NB4 (cell line): ENCODE measurements around the gene SMIM45.

ENCODE experiments used
- DNase-seq: peaks from one replicate; pipeline ENCODE4 v3.0.0; 2010; ENCODE audit warnings: low read depth
- H3K4me3 ChIP-seq: one replicate; pipeline ENCODE4 v1.5.1; 2011; ENCODE audit warnings: mild to moderate bottlenecking, low read depth, low read length, moderate library complexity
- CTCF ChIP-seq: IDR thresholded peaks from one replicate; pipeline ENCODE4 v1.5.1; 2012; ENCODE audit warnings: low read depth, low read length
- MAX ChIP-seq: IDR thresholded peaks from 2 replicates; pipeline ENCODE4 v1.6.1; 2011; ENCODE audit warnings: low read depth, low read length
- MYC ChIP-seq: IDR thresholded peaks from 2 replicates; pipeline ENCODE4 v1.6.1; 2011; ENCODE audit warnings: low read depth, low read length
- POLR2A ChIP-seq: IDR thresholded peaks from 2 replicates; pipeline ENCODE4 v1.6.1; 2011; ENCODE audit warnings: mild to moderate bottlenecking; ENCODE audit not compliant: insufficient read length; ENCODE audit errors: extremely low read depth

SMIM45 gene

GRCh38 chr22:41939981-41940831 lies 11.7 kb upstream of the SMIM45 start:
- DNase-seq, result peak; percentile 64
- no peak for TF ChIP-seq CTCF
- TF ChIP-seq POLR2A, result no peak
- no peak for TF ChIP-seq MYC
- TF ChIP-seq MAX, result no peak
- H3K4me3 ChIP-seq, result no peak overlapping the region

GRCh38 chr22:41940832-41941765 lies 10.9 kb upstream of the SMIM45 start:
- H3K4me3 ChIP-seq, result no peak overlapping the region
- TF ChIP-seq MAX (peak; percentile 56; the same call in 1 of the 2 replicates), MYC (no peak), CTCF (peak; percentile 59)
- peak; percentile 81 for DNase-seq

GRCh38 chr22:41943661-41944209 lies 8.2 kb upstream of the SMIM45 start:
- TF ChIP-seq CTCF (no peak), MAX (no peak), MYC (no peak), POLR2A (no peak)
- DNase-seq, result no peak
- no peak overlapping the region for H3K4me3 ChIP-seq

- peak; percentile 98 for DNase-seq
- TF ChIP-seq POLR2A (peak; percentile 59), MYC (peak; percentile 72), CTCF (no peak), MAX (peak; percentile 96)
- peak within 1 kb of the TSS; percentile 86 for H3K4me3 ChIP-seq
Measured at GRCh38 chr22:41946629-41947423, 5.1 kb upstream of the SMIM45 start, which contains the start of gene CENPM. TSS of gene CENPM (minus strand) at chr22:41947152. CDS start at chr22:41947076, 76 bp downstream.

GRCh38 chr22:41947424-41948080 lies 4.4 kb upstream of the SMIM45 start:
- DNase-seq, result no peak
- TF ChIP-seq MAX, result no peak
- TF ChIP-seq MYC, result no peak
- TF ChIP-seq POLR2A, result no peak
- H3K4me3 ChIP-seq, result peak overlapping the region; percentile 86
